K562 (cell line): Measurements from ENCODE around the gene LRRC19. TPM values are rescaled to one million over a fixed set of nuclear protein-coding genes. Genes with fewer than 3 reads are reported as not detected.
A peak's percentile ranks its signal among the peaks of the same experiment; 100 is the strongest.

ENCODE experiments used
- CCNT2 ChIP-seq: IDR thresholded peaks from 2 replicates; pipeline ENCODE4 v1.6.1; 2011; ENCODE audit warnings: borderline replicate concordance, low read depth, mild to moderate bottlenecking, moderate library complexity, mixed read lengths, low read length; ENCODE audit not compliant: insufficient read length; ENCODE audit errors: extremely low read depth
- CEBPG ChIP-seq, 3 experiments: fragments of 200-800 bp in 1 of 3; sonication (Bioruptor generic) in 1 of 3; sonication (generic) in 1 of 3; formaldehyde crosslinking in 1 of 3; IDR thresholded peaks in 2 of 3; conservative IDR thresholded peaks in 1 of 3; 2 replicates each; pipeline versions ENCODE4 v1.6.1 to v1.8.0; 2016 to 2022; ENCODE audit warnings: missing compliant biosample characterization in 2 of 3, missing genetic modification characterization in 2 of 3, mild to moderate bottlenecking in 1 of 3, missing genetic modification reagents in 1 of 3
- FOXA1 ChIP-seq: fragments of 450-650 bp; IDR thresholded peaks from 2 replicates; pipeline ENCODE4 v1.6.1; 2016; ENCODE audit warnings: mild to moderate bottlenecking, borderline replicate concordance
- GATAD2A ChIP-seq: fragments of 450-650 bp; IDR thresholded peaks from 2 replicates; pipeline ENCODE4 v1.6.1; 2017
- HMGN3 ChIP-seq: IDR thresholded peaks from 2 replicates; pipeline ENCODE4 v1.6.1; 2011; ENCODE audit warnings: borderline replicate concordance, low read depth, mild to moderate bottlenecking, mixed read lengths, low read length; ENCODE audit not compliant: insufficient read length; ENCODE audit errors: extremely low read depth
- NELFE ChIP-seq: IDR thresholded peaks from 2 replicates; pipeline ENCODE4 v1.6.1; 2011; ENCODE audit warnings: mild to moderate bottlenecking; ENCODE audit not compliant: insufficient read depth, insufficient read length
- NFYB ChIP-seq: IDR thresholded peaks from 2 replicates; pipeline ENCODE4 v1.6.1; 2011; ENCODE audit warnings: mild to moderate bottlenecking, moderate library complexity; ENCODE audit not compliant: insufficient read length; ENCODE audit errors: extremely low read depth
- NR2C1 ChIP-seq, 2 experiments: fragments of 450-650 bp; IDR thresholded peaks; 2 replicates each; pipeline ENCODE4 v1.6.1; 2017; ENCODE audit warnings: mild to moderate bottlenecking in 2 of 2, antibody characterized with exemption in 1 of 2, inconsistent platforms in 1 of 2, missing compliant biosample characterization in 1 of 2, missing genetic modification characterization in 1 of 2
- PHB2 ChIP-seq: fragments of 450-650 bp; IDR thresholded peaks from 2 replicates; pipeline ENCODE4 v1.6.1; 2017; ENCODE audit warnings: low read depth
- RFX1 ChIP-seq: fragments of 450-650 bp; IDR thresholded peaks from 2 replicates; pipeline ENCODE4 v1.6.1; 2016; ENCODE audit warnings: mild to moderate bottlenecking, moderate library complexity
- RNF2 ChIP-seq: sonication (generic); IDR thresholded peaks from 2 replicates; pipeline ENCODE4 v1.6.1; 2016
- STAT5A ChIP-seq: IDR thresholded peaks from 2 replicates; pipeline ENCODE4 v1.6.1; 2012; ENCODE audit warnings: low read length, inconsistent platforms, borderline replicate concordance
- TAF9B ChIP-seq: fragments of 450-650 bp; IDR thresholded peaks from 2 replicates; pipeline ENCODE4 v1.6.1; 2018; ENCODE audit warnings: mild to moderate bottlenecking; ENCODE audit not compliant: partially characterized antibody
- TBP ChIP-seq: optimal IDR thresholded peaks from 2 replicates; pipeline ENCODE3; 2011; ENCODE audit warnings: low read depth, low read length, improper control_type of control experiment
- TCF3 ChIP-seq: sonication (generic); formaldehyde crosslinking; IDR thresholded peaks from 2 replicates; pipeline ENCODE4 v1.4.0; 2020; ENCODE audit warnings: mild to moderate bottlenecking, missing genetic modification reagents
- ZC3H4 ChIP-seq: sonication (generic); formaldehyde crosslinking; IDR thresholded peaks from 2 replicates; pipeline ENCODE4 v1.9.0; 2021; ENCODE audit warnings: missing genetic modification reagents, borderline replicate concordance
- ZFX ChIP-seq: sonication (generic); formaldehyde crosslinking; IDR thresholded peaks from 2 replicates; pipeline ENCODE4 v1.8.0; 2022; ENCODE audit warnings: mild to moderate bottlenecking, missing genetic modification reagents, moderate library complexity
- ZNF232 ChIP-seq: sonication (generic); formaldehyde crosslinking; IDR thresholded peaks from 2 replicates; pipeline ENCODE4 v1.8.0; 2022; ENCODE audit warnings: mild to moderate bottlenecking, missing genetic modification reagents
- ZNF253 ChIP-seq: fragments of 250-450 bp; sonication (Bioruptor Pico); conservative IDR thresholded peaks from 2 replicates; pipeline ENCODE4 v1.6.1; 2021; ENCODE audit warnings: mild to moderate bottlenecking
- ZNF324 ChIP-seq: fragments of 250-450 bp; sonication (Bioruptor Pico); IDR thresholded peaks from 2 replicates; pipeline ENCODE4 v1.4.0; 2020; ENCODE audit warnings: mild to moderate bottlenecking
- ZNF41 ChIP-seq: fragments of 250-450 bp; sonication (Bioruptor Pico); conservative IDR thresholded peaks from 2 replicates; pipeline ENCODE4 v1.4.0; 2020; ENCODE audit warnings: mild to moderate bottlenecking
- ZNF76 ChIP-seq: fragments of 250-450 bp; sonication (Bioruptor Pico); IDR thresholded peaks from 2 replicates; pipeline ENCODE4 v1.4.0; 2020; ENCODE audit warnings: mild to moderate bottlenecking, moderate library complexity, borderline replicate concordance
- polyA plus RNA-seq, 8 experiments: library from polyadenylated mRNA; depleted of rRNA in 4 of 8; stranded (reverse) in 5 of 8; unstranded in 3 of 8; fragments of >200 nt; fragmentation: Nextera tagmentation in 2 of 8; fragmentation: Illumina TruSeq in 1 of 8; extraction: Ambion mirVana in 2 of 8; extraction: Trizol in 1 of 8; gene quantifications; 2 replicates each; pipeline versions ENCODE4 v1.2.1 to v1.2.3, GENCODE V29; 2011 to 2014; ENCODE audit warnings: inconsistent platforms in 1 of 8, missing spikeins in 1 of 8
- total RNA-seq, 7 experiments: library from RNA; depleted of rRNA in 6 of 7; stranded (reverse); fragments of >200 nt in 6 of 7; fragmentation: Illumina TruSeq in 2 of 7; extraction: Trizol in 2 of 7; gene quantifications; 2 replicates each; pipeline versions ENCODE4 v1.2.1 to v1.2.3, GENCODE V29; 2011 to 2021; ENCODE audit warnings: low replicate concordance in 1 of 7
- TF ChIP-seq, protein P1 (sequence below): sonication (generic); formaldehyde crosslinking; IDR thresholded peaks from 2 replicates; pipeline ENCODE4 v1.8.0; 2022; ENCODE audit warnings: mild to moderate bottlenecking, low read depth, missing genetic modification reagents
- TF ChIP-seq, protein P2 (sequence below): fragments of 450-650 bp; formaldehyde crosslinking; IDR thresholded peaks from 2 replicates; pipeline ENCODE4 v1.4.0; 2022; ENCODE audit warnings: mild to moderate bottlenecking, moderate library complexity
- TF ChIP-seq, protein P3 (sequence below): sonication (generic); formaldehyde crosslinking; IDR thresholded peaks from 2 replicates; pipeline ENCODE4 v1.8.1; 2022; ENCODE audit warnings: missing genetic modification reagents

LRRC19 gene
- total and polyA plus RNA-seq, 9 of the 15 experiments (the other 6 are each of a cell fraction or from before 2014, with no cell fraction given): not detected

DNA sequence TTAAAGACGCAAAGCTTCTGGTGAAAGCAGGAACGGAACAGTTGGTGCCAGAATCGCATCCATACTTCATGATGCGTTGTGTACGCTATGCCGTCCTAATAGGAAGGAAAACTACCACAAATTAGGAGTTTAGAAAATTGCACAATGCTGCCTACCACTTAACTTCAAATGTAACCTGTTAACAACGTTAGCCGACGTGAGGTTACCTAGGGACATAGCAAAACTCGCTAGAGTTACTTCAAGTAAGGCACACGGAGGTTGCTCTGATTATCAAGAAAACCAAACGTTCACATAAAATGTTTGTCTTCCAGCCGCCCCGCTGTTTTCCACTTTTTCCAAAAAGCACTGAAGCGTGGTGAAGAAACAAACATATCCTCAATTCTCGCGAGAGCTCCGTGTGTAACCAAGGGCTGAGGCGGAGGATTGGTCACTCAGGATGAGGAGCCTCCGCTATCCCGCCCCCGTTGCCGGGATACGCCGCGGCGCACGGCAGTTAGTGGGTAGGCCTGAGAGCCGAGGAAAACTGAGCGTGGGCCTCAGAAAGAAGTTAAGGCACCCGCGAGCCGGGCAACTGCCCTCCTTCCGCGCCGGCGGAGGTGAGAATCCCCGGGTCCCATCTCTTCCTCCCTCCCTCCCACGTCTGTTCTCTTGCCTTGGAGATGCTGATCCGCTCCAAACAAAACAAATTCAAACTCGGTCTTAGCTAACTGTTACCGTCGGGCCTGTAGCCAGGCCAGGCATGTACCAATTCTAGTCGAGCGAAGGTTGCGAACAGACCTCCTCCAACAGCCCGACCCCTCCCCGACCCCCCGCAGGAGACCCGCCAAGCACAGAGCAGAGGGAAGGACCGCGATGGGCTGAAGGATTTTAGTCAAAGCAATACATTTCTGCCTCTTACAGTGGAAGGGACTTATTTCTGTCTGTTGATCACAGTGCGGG is 49.3 kb downstream of the LRRC19 start, which contains the start of gene IFT74 (continued):
- TF ChIP-seq CCNT2 (no peak), ZC3H4 (no peak), PHB2 (no peak), ZNF41 (CRISPR knock-in tag) (no peak), NFYB (peak; percentile 17), FOXA1 (no peak), RNF2 (no peak), ZNF76 (no peak), RFX1 (peak; percentile 90), NELFE (no peak), NR2C1 (IDR thresholded peaks at IDR 0.05) (no peak), NR2C1 (tag; IDR thresholded peaks at IDR 0.05) (no peak), TCF3 (CRISPR knock-in tag) (no peak), TAF9B (no peak), ZNF324 (no peak), ZNF253 (CRISPR knock-in tag) (no peak), CEBPG (CRISPR knock-in tag; IDR thresholded peaks at IDR 0.05) (0 out of 2 replicates have a peak, but pooled peaks have one; percentile 50), CEBPG (tag; conservative IDR thresholded peaks at IDR 0.05 in 1 of 2, IDR thresholded peaks at IDR 0.05 in 1 of 2) (peak; percentile 40 to 79; a peak in 3 of 4 replicates), HMGN3 (no peak), ZNF232 (CRISPR knock-in tag) (no peak), TBP (peak; percentile 49), ZFX (peak; percentile 90), STAT5A (no peak), GATAD2A (no peak)
- TF ChIP-seq, protein P1, sequence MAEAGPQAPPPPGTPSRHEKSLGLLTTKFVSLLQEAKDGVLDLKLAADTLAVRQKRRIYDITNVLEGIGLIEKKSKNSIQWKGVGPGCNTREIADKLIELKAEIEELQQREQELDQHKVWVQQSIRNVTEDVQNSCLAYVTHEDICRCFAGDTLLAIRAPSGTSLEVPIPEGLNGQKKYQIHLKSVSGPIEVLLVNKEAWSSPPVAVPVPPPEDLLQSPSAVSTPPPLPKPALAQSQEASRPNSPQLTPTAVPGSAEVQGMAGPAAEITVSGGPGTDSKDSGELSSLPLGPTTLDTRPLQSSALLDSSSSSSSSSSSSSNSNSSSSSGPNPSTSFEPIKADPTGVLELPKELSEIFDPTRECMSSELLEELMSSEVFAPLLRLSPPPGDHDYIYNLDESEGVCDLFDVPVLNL: no peak
- TF ChIP-seq, protein P2, sequence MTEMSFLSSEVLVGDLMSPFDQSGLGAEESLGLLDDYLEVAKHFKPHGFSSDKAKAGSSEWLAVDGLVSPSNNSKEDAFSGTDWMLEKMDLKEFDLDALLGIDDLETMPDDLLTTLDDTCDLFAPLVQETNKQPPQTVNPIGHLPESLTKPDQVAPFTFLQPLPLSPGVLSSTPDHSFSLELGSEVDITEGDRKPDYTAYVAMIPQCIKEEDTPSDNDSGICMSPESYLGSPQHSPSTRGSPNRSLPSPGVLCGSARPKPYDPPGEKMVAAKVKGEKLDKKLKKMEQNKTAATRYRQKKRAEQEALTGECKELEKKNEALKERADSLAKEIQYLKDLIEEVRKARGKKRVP: no peak
- TF ChIP-seq, protein P3, sequence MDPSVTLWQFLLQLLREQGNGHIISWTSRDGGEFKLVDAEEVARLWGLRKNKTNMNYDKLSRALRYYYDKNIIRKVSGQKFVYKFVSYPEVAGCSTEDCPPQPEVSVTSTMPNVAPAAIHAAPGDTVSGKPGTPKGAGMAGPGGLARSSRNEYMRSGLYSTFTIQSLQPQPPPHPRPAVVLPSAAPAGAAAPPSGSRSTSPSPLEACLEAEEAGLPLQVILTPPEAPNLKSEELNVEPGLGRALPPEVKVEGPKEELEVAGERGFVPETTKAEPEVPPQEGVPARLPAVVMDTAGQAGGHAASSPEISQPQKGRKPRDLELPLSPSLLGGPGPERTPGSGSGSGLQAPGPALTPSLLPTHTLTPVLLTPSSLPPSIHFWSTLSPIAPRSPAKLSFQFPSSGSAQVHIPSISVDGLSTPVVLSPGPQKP (CRISPR knock-in tag): no peak
